ENCODE results near the gene ABCB1.

DNA sequence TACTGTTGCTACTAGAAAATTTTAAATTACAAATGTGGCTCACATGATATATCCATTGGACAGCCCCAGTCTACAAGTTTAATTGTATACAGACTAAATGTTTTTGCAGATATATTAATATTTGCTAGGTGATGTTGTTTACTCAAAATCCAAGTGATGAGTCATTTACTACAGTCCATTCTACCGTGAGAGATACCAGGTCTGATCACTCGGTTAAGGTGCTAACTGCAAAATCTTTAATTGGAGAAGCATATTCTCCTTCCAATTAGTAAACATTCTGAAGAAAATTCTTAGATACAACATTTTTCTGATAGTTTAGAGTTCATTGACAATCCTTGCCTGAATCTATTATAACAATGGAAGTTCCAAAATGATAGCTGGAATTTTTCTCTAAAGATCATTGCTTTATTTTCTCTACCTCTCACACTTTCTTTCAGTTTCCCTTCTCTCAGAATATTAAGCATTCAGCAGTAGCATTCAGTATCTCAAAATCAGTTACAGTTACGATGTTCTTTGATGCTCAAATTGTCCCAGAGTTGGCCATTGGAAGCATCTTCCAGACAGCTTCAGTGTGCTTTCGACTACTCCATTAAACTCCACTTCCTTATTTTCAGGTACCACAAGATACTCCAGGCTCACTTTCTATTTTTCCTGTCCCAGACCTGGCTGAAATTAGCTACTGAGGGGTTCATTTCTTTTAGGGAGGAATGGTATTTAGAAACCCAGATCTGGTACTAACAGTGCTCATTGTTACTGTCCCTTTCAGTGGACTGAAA lies 2.3 kb downstream of the ABCB1 start:
- TF ChIP-seq POLR2AphosphoS5 (IDR thresholded peaks at IDR 0.05; ENCODE audit: borderline replicate concordance, low read depth, low read length) (no peak), EZH2 (IDR thresholded peaks at IDR 0.05) (no peak)

All from SK-N-MC (cell line).